ENCODE results near the gene VPS37C.

GRCh38 chr11:61114913-61115312 lies 46.3 kb downstream of the VPS37C start:
- TF ChIP-seq CTCF (IDR thresholded peaks at IDR 0.05) (no peak), ERG (CRISPR knock-in tag; IDR thresholded peaks at IDR 0.05) (no peak), JUN (CRISPR knock-in tag; IDR thresholded peaks at IDR 0.05) (no peak), AFF4 (CRISPR knock-in tag; IDR thresholded peaks at IDR 0.05; ENCODE audit: borderline replicate concordance) (no peak), NR2C2 (CRISPR knock-in tag; IDR thresholded peaks at IDR 0.05) (no peak), ZNF232 (CRISPR knock-in tag; IDR thresholded peaks at IDR 0.05) (no peak), ATF2 (CRISPR knock-in tag; IDR thresholded peaks at IDR 0.05; ENCODE audit: borderline replicate concordance, low read depth) (no peak), PREB (CRISPR knock-in tag; IDR thresholded peaks at IDR 0.05; ENCODE audit: borderline replicate concordance) (no peak), ZSCAN18 (CRISPR knock-in tag; IDR thresholded peaks at IDR 0.05) (no peak)
